Hepatocyte (in vitro differentiated cells): ENCODE data around the gene B4GALNT4. TPM values are rescaled to one million over a fixed set of nuclear protein-coding genes. Genes with fewer than 3 reads are reported as not detected.

ENCODE experiments used
- DNase-seq: peaks from one replicate; pipeline ENCODE4 v3.0.0-alpha.2; 2016; ENCODE audit warnings: low spot score
- H2AFZ ChIP-seq: fragments of 200-600 bp; sonication (generic); 2 replicates; pipeline ENCODE4 v1.6.0; 2016; ENCODE audit warnings: antibody characterized with exemption, mild to moderate bottlenecking
- H3K27ac ChIP-seq: fragments of 200-600 bp; sonication (generic); 2 replicates; pipeline ENCODE4 v1.5.1; 2016; ENCODE audit warnings: mild to moderate bottlenecking
- H3K27me3 ChIP-seq: fragments of 200-600 bp; sonication (generic); 2 replicates; pipeline ENCODE4 v1.6.1; 2016
- H3K36me3 ChIP-seq: fragments of 200-600 bp; sonication (generic); replicated peaks from 2 replicates; pipeline ENCODE4 v1.5.1; 2016; ENCODE audit warnings: low read depth; ENCODE audit not compliant: insufficient read depth
- H3K4me1 ChIP-seq: fragments of 200-600 bp; sonication (generic); 2 replicates; pipeline ENCODE4 v1.5.1; 2016; ENCODE audit warnings: mild to moderate bottlenecking, moderate library complexity; ENCODE audit not compliant: insufficient read depth
- H3K4me2 ChIP-seq: fragments of 200-600 bp; sonication (generic); 2 replicates; pipeline ENCODE4 v1.6.0; 2016
- H3K4me3 ChIP-seq: fragments of 200-600 bp; sonication (generic); 2 replicates; pipeline ENCODE4 v1.5.1; 2016; ENCODE audit warnings: mild to moderate bottlenecking
- H3K79me2 ChIP-seq: fragments of 200-600 bp; sonication (generic); 2 replicates; pipeline ENCODE4 v1.6.0; 2017; ENCODE audit warnings: mild to moderate bottlenecking
- H3K9me2 ChIP-seq: fragments of 200-600 bp; sonication (generic); replicated peaks from 2 replicates; pipeline ENCODE4 v1.6.0; 2017; ENCODE audit warnings: mild to moderate bottlenecking; ENCODE audit not compliant: insufficient read depth
- H3K9me3 ChIP-seq: fragments of 200-600 bp; sonication (generic); 2 replicates; pipeline ENCODE4 v1.5.1; 2016; ENCODE audit warnings: low read depth, mild to moderate bottlenecking
- H4K20me1 ChIP-seq: fragments of 200-600 bp; sonication (generic); 2 replicates; pipeline ENCODE4 v1.6.0; 2016; ENCODE audit warnings: mild to moderate bottlenecking; ENCODE audit not compliant: insufficient read depth, poor library complexity, severe bottlenecking
- EZH2 ChIP-seq: fragments of 200-600 bp; sonication (generic); IDR thresholded peaks from 2 replicates; pipeline ENCODE4 v1.6.1; 2016; ENCODE audit warnings: antibody characterized with exemption, mild to moderate bottlenecking, borderline replicate concordance
- EZH2phosphoT487 ChIP-seq: fragments of 200-600 bp; sonication (generic); IDR thresholded peaks from one replicate; pipeline ENCODE4 v1.6.1; 2018; ENCODE audit warnings: antibody characterized with exemption, mild to moderate bottlenecking, low read depth, moderate library complexity; ENCODE audit not compliant: unreplicated experiment, severe bottlenecking
- WGBS: methylation state at CpG from one replicate; pipeline ENCODE4 v1.1.6; 2016; ENCODE audit warnings: low lambda C conversion rate; ENCODE audit errors: missing lambda C conversion rate; 5-methylcytosine and 5-hydroxymethylcytosine counted together
- polyA plus RNA-seq: library from polyadenylated mRNA; unstranded; fragments of >200 nt; fragmentation: Nextera tagmentation; extraction: Ambion mirVana; gene quantifications from 2 replicates; pipeline ENCODE4 v1.2.1, GENCODE V29; 2016
- total RNA-seq: library from RNA; depleted of rRNA; stranded (reverse); fragments of >200 nt; gene quantifications from 2 replicates; pipeline ENCODE4 v1.2.3, GENCODE V29; 2014
- TF ChIP-seq, protein P1 (sequence below): fragments of 200-600 bp; sonication (generic); IDR thresholded peaks from 2 replicates; pipeline ENCODE4 v1.5.1; 2016; ENCODE audit warnings: antibody characterized with exemption, mild to moderate bottlenecking; ENCODE audit not compliant: poor library complexity

B4GALNT4 gene
- total and polyA plus RNA-seq, 2 experiments from 2014 or later = 30.0 to 38.8 TPM

GRCh38 chr11:425301-425700, 56.0 kb downstream of the B4GALNT4 start:
- Histone ChIP-seq H3K4me1 (peaks cover 5% of the 10 kb centered on the region), H3K9me2 (no peaks in the 10 kb centered on the region), H4K20me1 (no peaks in the 10 kb centered on the region), H3K27me3 (no peaks in the 10 kb centered on the region), H2AFZ (no peak overlapping the region), H3K36me3 (no peaks in the 10 kb centered on the region), H3K4me2 (no peak overlapping the region), H3K79me2 (no peaks in the 10 kb centered on the region), H3K27ac (no peak overlapping the region), H3K4me3 (no peak overlapping the region), H3K9me3 (no peaks in the 10 kb centered on the region)
- no peak for DNase-seq
- TF ChIP-seq, protein P1, sequence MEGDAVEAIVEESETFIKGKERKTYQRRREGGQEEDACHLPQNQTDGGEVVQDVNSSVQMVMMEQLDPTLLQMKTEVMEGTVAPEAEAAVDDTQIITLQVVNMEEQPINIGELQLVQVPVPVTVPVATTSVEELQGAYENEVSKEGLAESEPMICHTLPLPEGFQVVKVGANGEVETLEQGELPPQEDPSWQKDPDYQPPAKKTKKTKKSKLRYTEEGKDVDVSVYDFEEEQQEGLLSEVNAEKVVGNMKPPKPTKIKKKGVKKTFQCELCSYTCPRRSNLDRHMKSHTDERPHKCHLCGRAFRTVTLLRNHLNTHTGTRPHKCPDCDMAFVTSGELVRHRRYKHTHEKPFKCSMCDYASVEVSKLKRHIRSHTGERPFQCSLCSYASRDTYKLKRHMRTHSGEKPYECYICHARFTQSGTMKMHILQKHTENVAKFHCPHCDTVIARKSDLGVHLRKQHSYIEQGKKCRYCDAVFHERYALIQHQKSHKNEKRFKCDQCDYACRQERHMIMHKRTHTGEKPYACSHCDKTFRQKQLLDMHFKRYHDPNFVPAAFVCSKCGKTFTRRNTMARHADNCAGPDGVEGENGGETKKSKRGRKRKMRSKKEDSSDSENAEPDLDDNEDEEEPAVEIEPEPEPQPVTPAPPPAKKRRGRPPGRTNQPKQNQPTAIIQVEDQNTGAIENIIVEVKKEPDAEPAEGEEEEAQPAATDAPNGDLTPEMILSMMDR = no peak
- TF ChIP-seq EZH2phosphoT487 (no peak), EZH2 (no peak)
- WGBS = 76% methylated on average over 4 of the region's 4 CpGs

- Histone ChIP-seq H3K9me2 (no peaks in the 10 kb centered on the region), H3K9me3 (no peaks in the 10 kb centered on the region), H2AFZ (no peak overlapping the region), H3K4me3 (no peak overlapping the region), H3K4me1 (peaks cover 4% of the 10 kb centered on the region), H3K27ac (no peak overlapping the region), H3K36me3 (no peaks in the 10 kb centered on the region), H3K79me2 (no peaks in the 10 kb centered on the region), H3K4me2 (no peak overlapping the region), H3K27me3 (no peaks in the 10 kb centered on the region), H4K20me1 (no peaks in the 10 kb centered on the region)
- no peak for DNase-seq
- TF ChIP-seq EZH2phosphoT487 = no peak
- TF ChIP-seq, protein P1 = no peak
- WGBS = 96% methylated on average over 8 of the region's 8 CpGs
These were observed 57.6 kb downstream of the B4GALNT4 start for GRCh38 chr11:426851-427250.

DNA sequence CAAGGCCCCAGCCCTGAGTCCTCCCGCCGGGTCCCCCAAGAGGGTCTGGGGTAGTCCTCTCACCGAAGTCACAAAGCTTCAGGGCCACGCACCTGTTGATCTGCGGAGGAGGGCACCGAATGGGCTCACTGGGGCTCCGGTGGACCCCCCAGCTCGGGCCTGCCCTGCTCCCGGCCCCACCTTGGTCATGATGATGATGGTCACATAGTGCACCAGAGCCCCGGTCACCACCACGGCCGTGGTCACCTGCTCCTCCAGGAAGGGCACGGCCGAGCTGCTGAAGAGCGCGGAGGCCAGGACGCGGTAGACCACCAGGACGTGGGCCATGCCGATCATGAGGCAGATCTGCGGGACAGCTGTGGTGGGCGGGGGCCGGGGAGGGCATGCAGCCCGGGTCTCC, 59.0 kb downstream of the B4GALNT4 start:
- Histone ChIP-seq H3K4me1 (no peaks in the 10 kb centered on the region), H3K27me3 (no peaks in the 10 kb centered on the region), H3K4me2 (no peak overlapping the region), H3K36me3 (no peaks in the 10 kb centered on the region), H4K20me1 (no peaks in the 10 kb centered on the region), H3K79me2 (no peaks in the 10 kb centered on the region), H3K9me2 (no peaks in the 10 kb centered on the region), H2AFZ (no peak overlapping the region), H3K27ac (no peak overlapping the region), H3K4me3 (no peak overlapping the region), H3K9me3 (no peaks in the 10 kb centered on the region)
- no peak for TF ChIP-seq EZH2phosphoT487
- no peak for DNase-seq
- WGBS = 95% methylated on average over 24 of the region's 24 CpGs

GRCh38 chr11:429391-429790, 60.1 kb downstream of the B4GALNT4 start:
- Histone ChIP-seq H3K79me2 (no peaks in the 10 kb centered on the region), H3K4me2 (no peak overlapping the region), H4K20me1 (no peaks in the 10 kb centered on the region), H3K27me3 (no peaks in the 10 kb centered on the region), H2AFZ (no peak overlapping the region), H3K9me3 (no peaks in the 10 kb centered on the region), H3K4me3 (no peak overlapping the region), H3K4me1 (no peaks in the 10 kb centered on the region), H3K27ac (no peak overlapping the region), H3K9me2 (no peaks in the 10 kb centered on the region), H3K36me3 (no peaks in the 10 kb centered on the region)
- DNase-seq = no peak
- no peak for TF ChIP-seq EZH2
- TF ChIP-seq, protein P1 = no peak
- no peak for TF ChIP-seq EZH2phosphoT487
- WGBS = 97% methylated on average over 26 of the region's 27 CpGs
